ENCODE data around the gene CPNE1.
A peak's percentile ranks its signal among the peaks of the same experiment; 100 is the strongest.

CPNE1 gene

DNA sequence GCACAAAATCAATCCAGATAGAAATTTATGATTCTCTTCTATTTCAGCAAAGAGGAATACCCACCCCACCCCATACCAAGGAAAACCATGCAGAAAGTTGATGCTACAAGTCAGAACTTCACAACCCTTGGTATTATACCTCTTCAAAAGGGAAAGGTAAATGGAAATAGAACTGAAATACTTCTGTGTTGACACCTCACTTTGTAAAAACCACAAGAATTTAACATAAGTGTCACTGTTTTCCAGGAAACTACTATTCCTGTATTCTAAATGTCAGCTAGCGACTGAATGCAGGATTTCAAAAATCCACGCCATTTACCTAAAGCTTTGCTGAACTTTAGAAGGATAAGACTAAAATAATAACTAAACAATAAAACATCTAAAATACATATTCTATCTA, 3.6 kb downstream of the CPNE1 start:
- peak; percentile 38 for DNase-seq
- in situ Hi-C loops (cut with HindIII; ENCODE audit: low pct_ligation_motif_present, low pct_unique_long_range_greater_than_20kb, low sequenced_read_pairs) = no loop called here

DNA sequence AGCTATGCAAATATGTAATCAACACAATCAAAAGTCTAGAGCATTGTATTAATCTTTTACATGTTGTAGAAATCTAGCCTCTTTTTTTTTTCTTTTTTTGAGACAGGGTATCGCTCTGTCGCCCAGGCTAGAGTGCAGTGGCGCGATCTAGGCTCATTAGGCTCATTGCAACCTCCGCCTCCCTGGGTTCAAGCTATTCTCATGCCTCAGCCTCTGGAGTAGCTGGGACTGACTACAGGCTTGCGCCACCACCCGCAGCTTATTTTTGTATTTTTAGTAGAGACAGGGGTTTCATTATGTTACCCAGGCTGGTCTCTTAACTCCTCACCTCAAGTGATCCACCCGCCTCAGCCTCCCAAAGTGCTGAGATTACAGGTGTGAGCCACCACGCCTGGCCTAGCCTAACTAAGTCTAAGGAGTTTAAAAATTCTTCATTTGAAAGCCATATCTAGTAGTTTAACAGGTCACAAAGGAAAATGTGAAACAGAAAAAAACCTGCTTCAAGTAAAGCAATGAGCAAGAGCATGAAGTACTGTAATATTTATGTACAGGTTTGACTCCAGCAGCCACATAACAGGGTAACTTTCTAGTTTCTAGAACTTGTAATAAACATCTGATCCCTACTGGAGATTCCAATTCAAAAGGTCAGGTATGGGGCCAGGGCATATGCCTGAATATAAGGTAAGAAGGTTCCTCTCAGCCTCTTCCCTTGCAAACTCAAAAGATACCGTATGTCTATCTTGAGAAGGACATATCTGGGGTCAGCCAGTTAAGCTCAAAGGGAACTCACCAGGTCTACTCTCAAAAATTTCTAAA, 4.4 kb downstream of the CPNE1 start:
- DNase-seq = no peak
- in situ Hi-C loops (cut with HindIII; ENCODE audit: low pct_ligation_motif_present, low pct_unique_long_range_greater_than_20kb, low sequenced_read_pairs) = no loop called here

- DNase-seq = no peak
- in situ Hi-C loops (cut with HindIII; ENCODE audit: low pct_ligation_motif_present, low pct_unique_long_range_greater_than_20kb, low sequenced_read_pairs) = no loop called here
Observed at GRCh38 chr20:35657271-35657670, 7.4 kb downstream of the CPNE1 start.

DNA sequence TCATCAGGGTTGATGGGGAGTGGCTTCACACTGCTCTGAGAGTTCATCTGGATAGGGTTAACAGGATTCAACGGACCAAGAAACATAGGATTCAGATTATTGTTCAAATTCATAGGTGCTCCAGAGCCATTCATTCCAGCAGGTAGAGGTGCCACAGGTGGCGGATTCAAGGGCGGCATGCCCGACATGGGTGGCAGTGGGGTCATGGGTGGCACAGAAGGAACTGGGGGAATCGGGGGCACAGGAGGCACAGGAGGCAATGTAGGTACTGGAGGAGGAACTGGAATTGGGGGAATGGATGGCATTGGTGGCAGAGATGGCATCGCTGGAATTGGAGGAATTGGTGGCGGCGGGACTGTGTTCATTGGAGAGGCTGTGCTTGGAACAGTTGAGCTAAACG, 10.3 kb downstream of the CPNE1 start:
- in situ Hi-C loops (cut with HindIII; ENCODE audit: low pct_ligation_motif_present, low pct_unique_long_range_greater_than_20kb, low sequenced_read_pairs) = no loop called here
- no peak for DNase-seq

- no peak for DNase-seq
- in situ Hi-C loops (cut with HindIII; ENCODE audit: low pct_ligation_motif_present, low pct_unique_long_range_greater_than_20kb, low sequenced_read_pairs) = no loop called here
Observed at GRCh38 chr20:35653893-35654292, 10.8 kb downstream of the CPNE1 start.

- in situ Hi-C loops (cut with HindIII; ENCODE audit: low pct_ligation_motif_present, low pct_unique_long_range_greater_than_20kb, low sequenced_read_pairs) = no loop called here
- no peak for DNase-seq
Observed at GRCh38 chr20:35653430-35653734, 11.3 kb downstream of the CPNE1 start.

GRCh38 chr20:35652641-35653429, 11.9 kb downstream of the CPNE1 start:
- in situ Hi-C loops (cut with HindIII; ENCODE audit: low pct_ligation_motif_present, low pct_unique_long_range_greater_than_20kb, low sequenced_read_pairs) = no loop called here
- DNase-seq = no peak

DNA sequence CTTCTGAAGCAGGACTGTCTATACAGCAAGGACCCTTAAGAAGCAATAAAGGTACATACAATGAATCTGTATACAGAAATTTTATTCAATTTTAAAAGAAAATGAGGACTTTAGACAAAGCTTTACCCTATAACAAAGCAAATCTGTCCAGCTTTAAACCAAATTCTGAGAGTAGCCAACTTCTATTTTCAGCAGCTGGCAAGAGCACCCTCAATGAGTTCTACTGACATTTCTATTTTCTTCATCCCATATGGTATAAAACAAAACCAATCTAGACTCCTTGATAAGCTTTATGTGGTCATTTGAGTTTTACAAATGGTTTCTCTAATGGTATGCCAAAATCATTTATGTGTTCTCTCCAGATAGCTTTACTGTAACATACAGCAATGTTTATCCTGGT, 12.7 kb downstream of the CPNE1 start:
- no peak for DNase-seq
- in situ Hi-C loops (cut with HindIII; ENCODE audit: low pct_ligation_motif_present, low pct_unique_long_range_greater_than_20kb, low sequenced_read_pairs) = no loop called here

- no peak for DNase-seq
- in situ Hi-C loops (cut with HindIII; ENCODE audit: low pct_ligation_motif_present, low pct_unique_long_range_greater_than_20kb, low sequenced_read_pairs) = no loop called here
Observed at GRCh38 chr20:35650632-35651031, 14.1 kb downstream of the CPNE1 start.

GRCh38 chr20:35648836-35649235, 15.9 kb downstream of the CPNE1 start:
- no peak for DNase-seq
- in situ Hi-C loops (cut with HindIII; ENCODE audit: low pct_ligation_motif_present, low pct_unique_long_range_greater_than_20kb, low sequenced_read_pairs) = no loop called here

DNA sequence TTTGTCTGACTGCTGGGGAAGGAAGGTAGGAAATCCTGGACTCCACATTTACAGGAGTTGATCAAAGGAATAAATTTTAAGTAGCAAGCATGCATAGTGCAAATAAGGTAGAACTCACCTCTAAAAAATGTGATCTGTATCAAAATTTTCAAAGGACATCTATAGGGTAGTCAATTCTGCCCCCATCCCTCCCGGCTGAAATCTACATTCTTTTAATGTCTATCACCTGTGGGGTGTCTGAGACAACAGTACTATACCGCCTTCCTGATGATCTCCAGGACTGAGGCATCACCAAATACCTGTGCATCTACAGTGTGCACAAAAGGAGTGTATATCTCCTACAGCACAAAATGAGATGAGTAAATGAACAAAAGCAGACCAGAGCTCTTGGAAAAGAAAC, 19.9 kb downstream of the CPNE1 start:
- no peak for DNase-seq
- in situ Hi-C loops (cut with HindIII; ENCODE audit: low pct_ligation_motif_present, low pct_unique_long_range_greater_than_20kb, low sequenced_read_pairs) = no loop called here

GRCh38 chr20:35643045-35643444, 21.7 kb downstream of the CPNE1 start:
- in situ Hi-C loops (cut with HindIII; ENCODE audit: low pct_ligation_motif_present, low pct_unique_long_range_greater_than_20kb, low sequenced_read_pairs) = no loop called here
- DNase-seq = no peak

- DNase-seq = no peak
- in situ Hi-C loops (cut with HindIII; ENCODE audit: low pct_ligation_motif_present, low pct_unique_long_range_greater_than_20kb, low sequenced_read_pairs) = no loop called here
Observed at GRCh38 chr20:35641743-35642142, 23.0 kb downstream of the CPNE1 start.

GRCh38 chr20:35640724-35641123, 24.0 kb downstream of the CPNE1 start:
- no peak for DNase-seq
- in situ Hi-C loops (cut with HindIII; ENCODE audit: low pct_ligation_motif_present, low pct_unique_long_range_greater_than_20kb, low sequenced_read_pairs) = no loop called here

DNA sequence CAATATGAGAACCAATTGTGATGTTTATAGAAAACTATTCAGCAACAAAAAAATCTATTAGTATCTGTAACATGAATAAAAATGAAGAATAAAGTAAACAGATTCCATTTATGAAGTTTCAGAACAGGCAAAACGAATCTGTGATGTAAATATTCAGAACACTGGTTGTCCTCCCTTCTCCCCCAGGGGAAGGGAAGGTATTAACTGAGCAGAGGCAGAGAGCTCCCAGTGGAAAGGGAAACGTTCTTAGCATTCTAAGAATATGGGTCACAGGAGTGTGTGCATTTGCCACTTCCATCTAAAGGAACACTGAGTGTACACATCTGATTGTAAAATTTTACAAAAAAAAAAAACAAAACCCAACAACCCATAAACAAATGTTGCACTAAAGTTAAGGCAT, 25.9 kb downstream of the CPNE1 start:
- in situ Hi-C loops (cut with HindIII; ENCODE audit: low pct_ligation_motif_present, low pct_unique_long_range_greater_than_20kb, low sequenced_read_pairs) = no loop called here
- DNase-seq = no peak

GRCh38 chr20:35637276-35637675, 27.4 kb downstream of the CPNE1 start:
- no peak for DNase-seq
- in situ Hi-C loops (cut with HindIII; ENCODE audit: low pct_ligation_motif_present, low pct_unique_long_range_greater_than_20kb, low sequenced_read_pairs) = no loop called here

GRCh38 chr20:35636095-35636494, 28.6 kb downstream of the CPNE1 start:
- no peak for DNase-seq
- in situ Hi-C loops (cut with HindIII; ENCODE audit: low pct_ligation_motif_present, low pct_unique_long_range_greater_than_20kb, low sequenced_read_pairs) = no loop called here

DNA sequence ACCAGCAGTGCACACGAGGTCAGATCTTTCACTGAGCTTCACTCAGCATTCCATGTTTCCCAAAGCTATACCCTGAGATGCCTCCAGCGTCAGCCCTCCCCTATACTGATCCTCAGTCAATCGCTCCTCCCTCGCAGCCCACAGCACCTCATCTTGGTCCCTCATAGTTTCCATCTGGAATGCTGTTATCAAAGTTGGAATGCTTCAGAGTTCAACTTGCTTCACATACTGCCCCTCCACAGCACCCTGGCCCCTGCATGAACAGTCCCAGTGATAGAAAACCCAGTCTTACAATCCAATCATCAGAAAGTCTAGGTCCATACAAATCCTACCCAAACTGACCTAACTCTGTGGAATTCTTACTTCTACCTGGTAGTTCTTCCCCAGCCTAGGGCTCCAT, 29.0 kb downstream of the CPNE1 start:
- no peak for DNase-seq
- in situ Hi-C loops (cut with HindIII; ENCODE audit: low pct_ligation_motif_present, low pct_unique_long_range_greater_than_20kb, low sequenced_read_pairs) = no loop called here

DNA sequence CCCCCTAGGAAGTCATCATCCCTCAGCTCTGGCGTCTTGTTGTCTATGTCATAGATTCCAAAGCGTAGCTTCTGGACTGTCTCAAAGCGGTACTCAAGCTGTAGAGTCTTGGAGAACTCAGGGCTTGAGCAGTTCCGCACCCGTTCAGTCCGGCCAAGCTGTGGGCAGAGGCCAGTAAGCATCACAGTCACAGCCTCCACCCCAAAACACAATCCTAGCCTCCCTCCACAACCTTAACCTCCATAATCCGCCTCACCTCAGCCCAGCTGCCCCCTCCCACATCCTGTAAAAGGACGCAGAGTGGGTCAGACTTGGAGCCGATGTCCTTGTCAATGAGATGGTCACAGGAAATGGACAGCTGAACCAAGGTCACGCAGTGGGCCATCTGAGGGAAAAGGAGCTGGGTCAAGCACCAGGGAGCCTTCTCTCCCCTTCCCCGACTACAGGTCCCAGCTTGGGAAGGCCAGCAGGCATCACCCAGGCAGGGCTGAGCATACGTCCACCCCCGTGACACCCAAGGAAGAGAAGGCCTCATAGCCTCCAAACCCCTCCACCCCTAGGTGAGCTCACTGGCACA, 32.1 kb downstream of the CPNE1 start:
- DNase-seq = no peak
- in situ Hi-C loops (cut with HindIII; ENCODE audit: low pct_ligation_motif_present, low pct_unique_long_range_greater_than_20kb, low sequenced_read_pairs) = no loop called here

GRCh38 chr20:35630636-35631035, 34.1 kb downstream of the CPNE1 start:
- in situ Hi-C loops (cut with HindIII; ENCODE audit: low pct_ligation_motif_present, low pct_unique_long_range_greater_than_20kb, low sequenced_read_pairs) = no loop called here
- no peak for DNase-seq

Data from ACHN (cell line).